Gastrocnemius medialis (tissue), 4 donors: ENCODE measurements around the gene CDKN2D. TPM values are rescaled to one million over a fixed set of nuclear protein-coding genes. Genes with fewer than 3 reads are reported as not detected.
A peak's percentile ranks its signal among the peaks of the same experiment; 100 is the strongest.

Experiments used
- ATAC-seq, 2 donors: fragments of 150-250 bp; one replicate each; pipeline ENCODE4 v1.9.1; 2016
- DNase-seq, 2 donors: peaks; one replicate each; pipeline ENCODE4 v3.0.0-alpha.2; 2019
- H3K27ac ChIP-seq, 4 donors: fragments of 200-600 bp; sonication (generic); 1 replicate in 1 of 4; 2 replicates in 3 of 4; pipeline ENCODE4 v1.5.1; 2016 to 2018; ENCODE audit warnings: mild to moderate bottlenecking in 2 of 4, moderate library complexity in 1 of 4
- H3K27me3 ChIP-seq, 3 donors: fragments of 200-600 bp; sonication (generic) in 2 of 3; 1 replicate in 1 of 3; 2 replicates in 2 of 3; pipeline versions ENCODE4 v1.5.1 to v1.6.0; 2016 to 2019; ENCODE audit warnings: mild to moderate bottlenecking in 1 of 3, moderate library complexity in 1 of 3
- H3K36me3 ChIP-seq, 2 donors: fragments of 200-600 bp; sonication (generic) in 1 of 2; one replicate each; pipeline ENCODE4 v1.5.1; 2017 to 2018
- H3K4me1 ChIP-seq, 2 donors: fragments of 200-600 bp; sonication (generic) in 1 of 2; one replicate each; pipeline ENCODE4 v1.5.1; 2016 to 2017; ENCODE audit warnings: mild to moderate bottlenecking in 2 of 2
- H3K4me3 ChIP-seq, 4 donors: fragments of 200-600 bp; sonication (generic) in 3 of 4; 1 replicate in 1 of 4; 2 replicates in 3 of 4; pipeline ENCODE4 v1.5.1; 2016 to 2019; ENCODE audit warnings: mild to moderate bottlenecking in 2 of 4
- H3K9me3 ChIP-seq, 3 donors: fragments of 200-600 bp; sonication (generic) in 2 of 3; 1 replicate in 1 of 3; 2 replicates in 2 of 3; pipeline ENCODE4 v1.5.1; 2016 to 2019
- CTCF ChIP-seq, 5 experiments: fragments of 450-650 bp in 3 of 5; fragments of 200-600 bp in 2 of 5; sonication (generic) in 2 of 5; IDR thresholded peaks in 4 of 5; conservative IDR thresholded peaks in 1 of 5; 1 replicate in 4 of 5; 2 replicates in 1 of 5; pipeline ENCODE4 v1.5.1; 2016 to 2019; ENCODE audit warnings: antibody characterized with exemption in 5 of 5, mild to moderate bottlenecking in 3 of 5, moderate library complexity in 3 of 5
- POLR2A ChIP-seq, 2 donors: fragments of 450-650 bp; IDR thresholded peaks; one replicate each; pipeline ENCODE4 v1.6.1; 2017; ENCODE audit warnings: antibody characterized with exemption in 2 of 2, mild to moderate bottlenecking in 2 of 2, moderate library complexity in 2 of 2
- in situ Hi-C, 4 donors: fragments of 200-750 bp; cut with MboI; loops; one replicate each; pipeline versions ENCODE4 v1.15.0 to v1.8.0; 2017; ENCODE audit warnings: low sequenced_read_pairs in 4 of 4
- intact Hi-C: fragments of 100-400 bp; cut with DNase I; formaldehyde crosslinking; loops from one replicate; pipeline ENCODE4 v1.15.1; 2023; ENCODE audit warnings: low total_unique reads
- total RNA-seq, 4 donors: library from RNA; depleted of rRNA; stranded (reverse); fragments of >200 nt; gene quantifications; one replicate each; pipeline versions ENCODE4 v1.1.0 to v1.2.3, GENCODE V29; 2016

The CDKN2D gene
- total RNA-seq, 4 donors from 2014 or later = 7.3 to 18.1 (median 13.4) TPM

DNA sequence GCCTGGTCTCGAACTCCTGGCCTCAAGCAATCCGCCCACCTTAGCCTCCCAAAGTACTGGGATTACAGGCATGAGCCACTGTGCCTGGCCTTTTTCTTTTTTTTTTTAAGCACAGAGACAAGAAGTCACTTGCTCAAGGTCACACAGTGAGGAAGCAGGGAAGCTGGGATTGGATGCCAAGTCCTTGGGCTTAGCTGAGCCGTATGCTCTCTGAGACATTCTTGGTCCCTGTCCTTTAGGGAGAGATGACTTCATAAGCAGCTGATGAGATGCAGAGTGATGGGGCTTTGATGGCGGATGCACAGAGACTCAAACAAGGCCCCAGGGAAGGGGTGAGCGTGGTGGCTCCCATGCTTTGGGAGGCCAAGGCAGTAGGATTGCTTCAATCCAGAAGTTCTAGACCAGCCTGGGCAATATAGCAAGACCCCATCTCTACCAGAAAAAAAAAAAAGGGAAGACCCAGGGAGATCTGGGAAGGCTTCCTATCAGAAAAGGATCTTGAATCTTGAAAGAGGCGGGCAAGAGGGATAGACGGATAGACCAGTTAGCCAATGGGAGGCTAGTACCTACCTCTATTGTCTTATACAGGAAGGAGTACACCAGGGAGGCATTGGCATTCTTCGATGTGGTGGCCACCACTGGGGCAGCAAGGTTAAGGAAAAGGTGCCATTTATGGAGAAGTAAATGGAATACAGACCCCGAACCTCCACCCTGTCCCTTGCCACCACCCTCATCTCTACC, 14.4 kb upstream of the CDKN2D start:
- in situ Hi-C loops = loop anchor here (5.0 kb wide), 2 partner anchors 59 to 64 kb away; no protein-coding TSS in a partner anchor
- peaks cover 3 to 12% (median 7%) of the 10 kb centered on the region in 3 donors for H3K27me3 ChIP-seq
- TF ChIP-seq POLR2A (IDR thresholded peaks at IDR 0.05) (no peak), CTCF (IDR thresholded peaks at IDR 0.05 in 4 of 5, conservative IDR thresholded peaks at IDR 0.05 in 1 of 5) (no peak)

DNA sequence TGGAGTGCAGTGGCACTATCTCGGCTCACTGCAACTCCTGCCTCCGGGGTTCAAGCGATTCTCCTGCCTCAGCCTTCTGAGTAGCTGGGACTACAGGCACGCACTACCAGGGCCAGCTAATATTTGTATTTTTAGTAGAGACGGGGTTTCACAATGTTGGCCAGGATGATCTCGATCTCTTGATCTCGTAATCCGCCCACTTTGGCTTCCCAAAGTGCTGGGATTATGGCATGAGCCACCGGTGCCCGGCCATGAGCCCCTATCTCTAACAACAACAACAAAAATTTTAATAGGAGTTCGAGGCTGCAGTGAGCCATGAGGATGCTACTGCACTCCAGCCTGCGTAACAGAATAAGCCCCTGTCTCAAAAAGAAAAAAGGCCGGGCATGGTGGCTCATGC, 13.3 kb upstream of the CDKN2D start:
- H3K9me3 ChIP-seq = no peaks in the 10 kb centered on the region
- TF ChIP-seq CTCF (IDR thresholded peaks at IDR 0.05 in 4 of 5, conservative IDR thresholded peaks at IDR 0.05 in 1 of 5) (no peak), POLR2A (IDR thresholded peaks at IDR 0.05) (no peak)
- H3K36me3 ChIP-seq = no peaks in the 10 kb centered on the region
- intact Hi-C loops = loop anchor here (5.0 kb wide), 1 partner anchor 115 kb away; no protein-coding TSS in a partner anchor
- DNase-seq (no peak), ATAC-seq (no peak)
- H3K4me3 ChIP-seq = no peak overlapping the region
- H3K4me1 ChIP-seq = peaks cover 0 to 4% of the 10 kb centered on the region in 2 donors
- H3K27ac ChIP-seq = no peak overlapping the region
- H3K27me3 ChIP-seq = peaks cover 0 to 3% (median 1%) of the 10 kb centered on the region in 3 donors
- in situ Hi-C loops = loop anchor here (5.0 kb wide), 2 partner anchors 60 to 65 kb away; no protein-coding TSS in a partner anchor

More for the DNA sequence above, 14.4 kb upstream of the CDKN2D start:
- Histone ChIP-seq H3K4me3 (no peak overlapping the region), H3K9me3 (no peaks in the 10 kb centered on the region), H3K27ac (no peak overlapping the region), H3K4me1 (peaks cover 0 to 4% of the 10 kb centered on the region in 2 donors), H3K36me3 (no peaks in the 10 kb centered on the region)
- ATAC-seq (no peak), DNase-seq (no peak)
- intact Hi-C loops = loop anchor here (5.0 kb wide), 1 partner anchor 114 kb away; no protein-coding TSS in a partner anchor

- no peak overlapping the region for H3K27ac ChIP-seq
- H3K9me3 ChIP-seq = no peaks in the 10 kb centered on the region
- peaks cover 0 to 4% of the 10 kb centered on the region in 2 donors for H3K4me1 ChIP-seq
- DNase-seq (peak; percentile 68 to 87), ATAC-seq (peak; percentile 93 to 97)
- peak; percentile 98 to 100 (median 99) for TF ChIP-seq CTCF (IDR thresholded peaks at IDR 0.05 in 4 of 5, conservative IDR thresholded peaks at IDR 0.05 in 1 of 5)
- no peak for TF ChIP-seq POLR2A (IDR thresholded peaks at IDR 0.05)
- intact Hi-C loops = loop anchor here (1.0 to 5.0 kb wide), 2 partner anchors 63 to 116 kb away; no protein-coding TSS in a partner anchor
- H3K4me3 ChIP-seq = peak overlapping the region in 3 of 4 donors; percentile 28 to 44 (median 44)
- H3K36me3 ChIP-seq = no peaks in the 10 kb centered on the region
- in situ Hi-C loops = loop anchor here (5.0 kb wide), 2 partner anchors 61 to 66 kb away; no protein-coding TSS in a partner anchor
- H3K27me3 ChIP-seq = no peaks in the 10 kb centered on the region
Observed at GRCh38 chr19:10580979-10581631, 12.3 kb upstream of the CDKN2D start.

DNA sequence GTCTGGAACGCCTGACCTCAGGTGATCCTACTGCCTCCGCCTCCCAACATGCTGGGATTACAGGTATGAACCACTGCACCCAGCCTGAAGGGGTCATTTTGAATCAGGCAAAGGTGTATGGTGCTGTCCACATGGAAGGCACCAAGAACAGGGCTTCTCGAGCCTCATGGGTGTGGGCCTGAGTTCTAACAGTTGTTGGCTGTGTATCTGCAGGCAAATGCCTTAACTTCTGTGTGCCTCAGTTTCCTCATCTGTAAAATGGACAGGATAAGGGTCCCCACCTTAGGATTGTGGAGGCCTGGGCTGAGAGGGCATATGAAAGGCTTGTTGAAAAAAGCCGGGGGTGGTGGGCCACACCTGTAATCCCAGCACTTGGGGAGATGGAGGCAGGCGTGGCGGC, 9.2 kb upstream of the CDKN2D start:
- TF ChIP-seq POLR2A (IDR thresholded peaks at IDR 0.05) = no peak
- ATAC-seq = no peak
- H3K9me3 ChIP-seq = no peaks in the 10 kb centered on the region
- in situ Hi-C loops (no loop called here), intact Hi-C loops (no loop called here)
- H3K36me3 ChIP-seq = no peaks in the 10 kb centered on the region
- no peak overlapping the region for H3K4me3 ChIP-seq
- DNase-seq = no peak
- H3K27ac ChIP-seq = no peak overlapping the region
- peaks cover 0 to 4% of the 10 kb centered on the region in 2 donors for H3K4me1 ChIP-seq
- no peaks in the 10 kb centered on the region for H3K27me3 ChIP-seq
